ENCODE results near the gene ZNF417.
"Not testable (repeated sequence)": the region's sequence is repeated elsewhere in the genome, so short reads cannot be mapped to it uniquely, and the experiment has no call there.

ZNF417 gene

DNA sequence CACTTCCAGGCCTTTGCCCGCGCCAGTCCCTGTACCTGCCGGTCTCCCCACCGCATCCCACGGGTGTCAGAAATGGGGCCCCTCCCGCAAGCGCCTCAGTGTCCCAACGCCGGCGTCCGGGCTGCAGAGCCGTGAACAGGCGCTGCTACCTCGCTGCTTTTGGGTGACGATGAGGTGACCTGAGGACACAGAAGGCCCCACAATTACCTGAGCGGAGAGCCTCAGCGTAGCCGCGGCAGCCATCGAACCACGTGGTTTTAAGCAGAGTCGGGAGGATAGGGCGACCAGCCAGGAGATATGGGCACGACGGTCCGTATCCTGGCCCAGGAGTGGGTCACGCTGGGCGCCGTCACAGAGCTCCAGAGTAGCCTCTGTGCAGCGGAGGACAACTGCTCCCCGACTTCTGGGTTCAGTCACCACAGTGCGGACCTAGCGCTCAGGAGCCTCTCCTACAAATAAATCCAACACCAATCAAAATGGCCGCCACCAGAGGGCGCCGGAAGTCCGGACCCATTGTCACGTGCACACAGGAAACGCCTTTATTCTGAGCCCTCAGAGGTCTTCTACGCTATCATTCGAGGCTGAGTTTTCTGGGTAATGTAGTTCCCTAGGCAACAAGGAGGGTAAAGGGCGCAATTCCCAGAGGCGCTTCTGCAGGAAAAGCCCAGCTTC is 27.7 kb downstream of the ZNF417 start, which contains the start of gene ZNF814:
TSS of gene ZNF814 (minus strand) at position 478 of the 672 bp plus-strand sequence. CDS start at position 243, 235 bp downstream.
- in situ Hi-C loops (cut with HindIII; ENCODE audit: low pct_ligation_motif_present, low pct_unique_long_range_greater_than_20kb, low sequenced_read_pairs) = no loop called here

DNA sequence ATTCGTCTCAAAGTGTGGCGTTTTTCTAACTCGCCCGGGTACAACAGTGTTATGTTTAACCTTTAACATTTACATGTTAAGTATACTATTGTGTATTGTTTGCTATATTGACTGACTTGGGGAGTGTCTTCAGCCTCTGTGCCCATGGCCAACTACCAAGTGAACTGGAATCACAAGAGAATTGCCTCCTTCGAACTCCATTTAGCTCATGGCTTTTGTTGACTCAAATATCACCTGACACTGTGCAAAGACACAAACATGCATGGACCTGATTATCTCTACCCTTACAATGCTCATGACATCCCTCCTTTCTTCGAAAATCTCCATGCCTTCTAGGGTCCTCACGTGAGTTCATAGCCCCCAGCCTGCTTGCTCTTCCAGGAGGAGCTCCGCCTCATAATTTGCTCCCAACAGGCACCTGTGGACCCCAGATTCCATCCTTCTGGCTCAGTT is 28.3 kb downstream of the ZNF417 start:
- in situ Hi-C loops (cut with HindIII; ENCODE audit: low pct_ligation_motif_present, low pct_unique_long_range_greater_than_20kb, low sequenced_read_pairs) = no loop called here

More for the DNA sequence above, 27.7 kb downstream of the ZNF417 start, which contains the start of gene ZNF814:
- DNase-seq = no peak

GRCh38 chr19:57887195-57887941 is 29.0 kb downstream of the ZNF417 start:
- in situ Hi-C loops (cut with HindIII; ENCODE audit: low pct_ligation_motif_present, low pct_unique_long_range_greater_than_20kb, low sequenced_read_pairs) = no loop called here
- DNase-seq = no peak

More for the DNA sequence above, 28.3 kb downstream of the ZNF417 start:
- no peak for DNase-seq

DNA sequence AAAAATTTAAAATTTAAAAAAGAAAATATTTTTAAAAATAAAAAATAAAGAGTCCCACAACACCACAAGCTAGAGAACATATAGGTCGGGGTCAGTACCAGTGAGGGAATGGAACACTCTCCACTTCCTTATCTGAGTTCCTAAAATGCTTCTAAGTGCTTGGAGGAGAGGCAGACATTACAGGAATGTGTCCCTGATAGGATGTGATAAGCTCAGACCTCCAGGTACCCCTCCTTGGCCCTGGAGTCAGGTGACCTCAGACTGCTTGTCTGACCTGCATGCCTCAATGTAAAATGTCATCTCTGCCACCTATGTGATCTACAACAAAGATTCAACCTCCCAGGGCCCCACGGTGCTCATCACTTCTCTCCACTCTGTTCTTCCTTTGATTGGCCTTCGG is 30.3 kb downstream of the ZNF417 start:
- in situ Hi-C loops (cut with HindIII; ENCODE audit: low pct_ligation_motif_present, low pct_unique_long_range_greater_than_20kb, low sequenced_read_pairs) = no loop called here
- DNase-seq = no peak

GRCh38 chr19:57873883-57874799 is 42.3 kb downstream of the ZNF417 start:
- in situ Hi-C loops (cut with HindIII; ENCODE audit: low pct_ligation_motif_present, low pct_unique_long_range_greater_than_20kb, low sequenced_read_pairs); DNase-seq: not testable (repeated sequence)

GRCh38 chr19:57872450-57872849 is 43.9 kb downstream of the ZNF417 start:
- in situ Hi-C loops (cut with HindIII; ENCODE audit: low pct_ligation_motif_present, low pct_unique_long_range_greater_than_20kb, low sequenced_read_pairs) = no loop called here
- no peak for DNase-seq

- no peak for DNase-seq
- in situ Hi-C loops (cut with HindIII; ENCODE audit: low pct_ligation_motif_present, low pct_unique_long_range_greater_than_20kb, low sequenced_read_pairs) = no loop called here
Measured at GRCh38 chr19:57870225-57870624, 46.2 kb downstream of the ZNF417 start.

GRCh38 chr19:57869655-57870054 is 46.7 kb downstream of the ZNF417 start:
- DNase-seq; in situ Hi-C loops (cut with HindIII; ENCODE audit: low pct_ligation_motif_present, low pct_unique_long_range_greater_than_20kb, low sequenced_read_pairs): not testable (repeated sequence)

DNA sequence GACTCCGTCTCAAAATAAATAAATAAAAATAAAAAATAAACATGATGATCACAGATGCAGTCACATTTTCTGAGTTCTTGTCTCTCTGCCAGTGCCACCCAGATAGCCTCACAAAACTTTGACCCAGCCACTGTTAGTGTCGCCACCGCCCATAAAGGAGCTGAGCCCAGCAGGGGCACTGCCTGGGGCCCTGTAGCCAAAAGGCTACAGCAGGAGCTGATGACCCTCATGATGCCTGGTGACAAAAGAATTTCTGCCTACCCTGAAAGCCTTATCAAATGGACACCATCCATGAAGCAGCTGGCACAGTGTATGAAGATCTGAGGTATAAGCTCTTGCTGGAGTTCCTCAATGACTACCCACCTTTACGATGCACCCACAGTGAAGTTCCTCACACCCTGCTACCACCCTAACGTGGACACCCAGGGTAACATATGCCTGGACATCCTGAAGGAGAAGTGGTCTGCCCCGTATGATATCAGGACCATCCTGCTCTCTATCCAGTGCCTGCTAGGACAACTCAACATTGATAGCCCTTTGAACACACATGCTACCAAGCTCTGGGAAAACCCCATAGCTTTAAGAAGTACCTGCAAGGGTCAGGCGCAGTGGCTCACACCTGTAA is 48.4 kb downstream of the ZNF417 start:
- no peak for DNase-seq
- in situ Hi-C loops (cut with HindIII; ENCODE audit: low pct_ligation_motif_present, low pct_unique_long_range_greater_than_20kb, low sequenced_read_pairs) = no loop called here
